ENCODE results near the gene ST3GAL6.

ST3GAL6 gene

GRCh38 chr3:98726084-98726483, 37.1 kb upstream of the ST3GAL6 start:
- TF ChIP-seq CTCF (conservative IDR thresholded peaks at IDR 0.05; ENCODE audit: low read depth, low read length), result no peak
- peak; percentile 23 for DNase-seq (ENCODE audit: low read depth)

GRCh38 chr3:98727638-98728037, 35.5 kb upstream of the ST3GAL6 start:
- DNase-seq (ENCODE audit: low read depth), result no peak
- H3K4me3 ChIP-seq (ENCODE audit: low read depth, low read length), result no peak overlapping the region
- TF ChIP-seq CTCF (conservative IDR thresholded peaks at IDR 0.05; ENCODE audit: low read depth, low read length), result no peak

More at GRCh38 chr3:98726084-98726483, 37.1 kb upstream of the ST3GAL6 start:
- no peak overlapping the region for H3K4me3 ChIP-seq (ENCODE audit: low read depth, low read length)

GRCh38 chr3:98728672-98729071, 34.5 kb upstream of the ST3GAL6 start:
- DNase-seq (ENCODE audit: low read depth), result no peak
- TF ChIP-seq CTCF (conservative IDR thresholded peaks at IDR 0.05; ENCODE audit: low read depth, low read length), result no peak
- H3K4me3 ChIP-seq (ENCODE audit: low read depth, low read length), result no peak overlapping the region

- TF ChIP-seq CTCF (conservative IDR thresholded peaks at IDR 0.05; ENCODE audit: low read depth, low read length), result no peak
- no peak for DNase-seq (ENCODE audit: low read depth)
- no peak overlapping the region for H3K4me3 ChIP-seq (ENCODE audit: low read depth, low read length)
Measured at GRCh38 chr3:98730338-98730737, 32.8 kb upstream of the ST3GAL6 start.

- TF ChIP-seq CTCF (conservative IDR thresholded peaks at IDR 0.05; ENCODE audit: low read depth, low read length), result no peak
- no peak overlapping the region for H3K4me3 ChIP-seq (ENCODE audit: low read depth, low read length)
- DNase-seq (ENCODE audit: low read depth), result no peak
Measured at GRCh38 chr3:98730886-98731537, 32.1 kb upstream of the ST3GAL6 start.

- no peak for DNase-seq (ENCODE audit: low read depth)
- peak overlapping the region; percentile 66 for H3K4me3 ChIP-seq (ENCODE audit: low read depth, low read length)
- TF ChIP-seq CTCF (conservative IDR thresholded peaks at IDR 0.05; ENCODE audit: low read depth, low read length), result no peak
Measured at GRCh38 chr3:98731720-98732285, 31.3 kb upstream of the ST3GAL6 start.

Measured in choroid plexus epithelial cell (primary cell).